HepG2 (cell line): Measurements from ENCODE around the gene FBH1. TPM values are rescaled to one million over a fixed set of nuclear protein-coding genes. Genes with fewer than 3 reads are reported as not detected.

Experiments
- ADNP ChIP-seq: sonication (generic); formaldehyde crosslinking; IDR thresholded peaks from 2 replicates; pipeline ENCODE4 v1.4.0; 2020; ENCODE audit warnings: missing genetic modification reagents
- CBX1 ChIP-seq: IDR thresholded peaks from one replicate; pipeline ENCODE4 v1.6.1; 2016; ENCODE audit warnings: antibody characterized with exemption, low read depth
- E2F5 ChIP-seq: sonication (generic); formaldehyde crosslinking; conservative IDR thresholded peaks from 2 replicates; pipeline ENCODE4 v1.4.0; 2020; ENCODE audit warnings: missing genetic modification reagents
- MAX ChIP-seq: IDR thresholded peaks from 2 replicates; pipeline ENCODE4 v1.6.1; 2012; ENCODE audit warnings: inconsistent platforms
- MLXIP ChIP-seq: sonication (generic); formaldehyde crosslinking; IDR thresholded peaks from 2 replicates; pipeline ENCODE4 v1.9.0; 2021; ENCODE audit warnings: missing genetic modification reagents, borderline replicate concordance
- MZF1 ChIP-seq: sonication (generic); formaldehyde crosslinking; IDR thresholded peaks from 2 replicates; pipeline ENCODE4 v1.8.1; 2023; ENCODE audit warnings: mild to moderate bottlenecking, missing genetic modification reagents, borderline replicate concordance
- NCOA2 ChIP-seq: sonication (generic); formaldehyde crosslinking; IDR thresholded peaks from 2 replicates; pipeline ENCODE4 v1.8.0; 2022; ENCODE audit warnings: inconsistent platforms
- PCBP2 ChIP-seq: fragments of 200-400 bp; formaldehyde crosslinking; optimal IDR thresholded peaks from 2 replicates; pipeline ENCODE3; 2018; ENCODE audit warnings: low read length, low read depth; ENCODE audit not compliant: poor library complexity, severe bottlenecking
- POLR2A ChIP-seq, 2 experiments: IDR thresholded peaks; 2 replicates each; pipeline ENCODE4 v1.6.1; 2011; ENCODE audit warnings: low read depth in 2 of 2, low read length in 2 of 2, mild to moderate bottlenecking in 1 of 2, moderate library complexity in 1 of 2; ENCODE audit not compliant: insufficient read depth in 1 of 2
- RFX5 ChIP-seq: IDR thresholded peaks from 2 replicates; pipeline ENCODE4 v1.6.1; 2011; ENCODE audit warnings: low read depth, low read length, improper control_type of control experiment
- SMAD3 ChIP-seq: sonication (generic); formaldehyde crosslinking; IDR thresholded peaks from 2 replicates; pipeline ENCODE4 v1.4.0; 2020; ENCODE audit warnings: missing genetic modification reagents
- SP5 ChIP-seq: IDR thresholded peaks from 2 replicates; pipeline ENCODE4 v1.6.1; 2016; ENCODE audit warnings: low read depth, borderline replicate concordance
- TMF1 ChIP-seq: sonication (generic); formaldehyde crosslinking; IDR thresholded peaks from 2 replicates; pipeline ENCODE4 v1.8.1; 2022; ENCODE audit warnings: low read depth, missing genetic modification reagents
- XBP1 ChIP-seq: sonication (generic); formaldehyde crosslinking; IDR thresholded peaks from 2 replicates; pipeline ENCODE4 v1.5.0; 2020; ENCODE audit warnings: missing genetic modification reagents
- ZBED4 ChIP-seq: sonication (generic); formaldehyde crosslinking; IDR thresholded peaks from 2 replicates; pipeline ENCODE4 v1.4.0; 2020; ENCODE audit warnings: missing genetic modification reagents, borderline replicate concordance
- ZFAT ChIP-seq: sonication (generic); formaldehyde crosslinking; conservative IDR thresholded peaks from 2 replicates; pipeline ENCODE4 v1.8.1; 2023; ENCODE audit warnings: missing genetic modification reagents, inconsistent platforms
- ZMAT3 ChIP-seq: sonication (generic); formaldehyde crosslinking; conservative IDR thresholded peaks from 2 replicates; pipeline ENCODE4 v1.7.0; 2021; ENCODE audit warnings: missing genetic modification reagents
- ZNF124 ChIP-seq: sonication (generic); formaldehyde crosslinking; IDR thresholded peaks from 2 replicates; pipeline ENCODE4 v1.4.0; 2020; ENCODE audit warnings: missing genetic modification reagents
- ZNF234 ChIP-seq: sonication (generic); formaldehyde crosslinking; conservative IDR thresholded peaks from 2 replicates; pipeline ENCODE4 v1.5.1; 2020; ENCODE audit warnings: mild to moderate bottlenecking, missing genetic modification reagents
- ZNF331 ChIP-seq: sonication (generic); formaldehyde crosslinking; IDR thresholded peaks from 2 replicates; pipeline ENCODE4 v1.4.0; 2020; ENCODE audit warnings: missing genetic modification reagents
- ZNF572 ChIP-seq: sonication (generic); formaldehyde crosslinking; IDR thresholded peaks from 2 replicates; pipeline ENCODE4 v1.5.1; 2020; ENCODE audit warnings: mild to moderate bottlenecking, missing genetic modification reagents
- ZNF614 ChIP-seq: IDR thresholded peaks from 2 replicates; pipeline ENCODE4 v1.6.1; 2018; ENCODE audit warnings: missing biosample characterization, missing genetic modification reagents, inconsistent platforms, borderline replicate concordance
- polyA plus RNA-seq, 8 experiments: library from polyadenylated mRNA; depleted of rRNA in 3 of 8; stranded (reverse) in 7 of 8; unstranded in 1 of 8; fragments of >200 nt; fragmentation: Illumina TruSeq in 4 of 8; extraction: Trizol in 4 of 8; gene quantifications; 2 replicates each; pipeline versions ENCODE4 v1.2.1 to v1.2.3, GENCODE V29; 2011 to 2016; ENCODE audit warnings: low read depth in 4 of 8, missing spikeins in 1 of 8, mixed read lengths in 1 of 8; ENCODE audit not compliant: insufficient read depth in 1 of 8
- total RNA-seq, 5 experiments: library from RNA; depleted of rRNA; stranded (reverse); fragments of >200 nt; fragmentation: Illumina TruSeq; extraction: Trizol; gene quantifications; 2 replicates each; pipeline ENCODE4 v1.2.3, GENCODE V29; 2016; ENCODE audit warnings: low read depth in 1 of 5

FBH1 gene
- total and polyA plus RNA-seq, 2 of the 13 experiments (the other 11 are each of a cell fraction or from before 2014, with no cell fraction given): 48.8 to 60.3 TPM

GRCh38 chr10:5888843-5889623 is 1.0 kb upstream of the FBH1 start (continued):
- 0 out of 2 replicates have a peak, but pooled peaks have one; percentile 26 for TF ChIP-seq ZNF331 (CRISPR knock-in tag)
- no peak for TF ChIP-seq SP5
- TF ChIP-seq ZMAT3 (CRISPR knock-in tag): no peak
- TF ChIP-seq E2F5 (CRISPR knock-in tag): no peak
- no peak for TF ChIP-seq ZBED4
- TF ChIP-seq RFX5: no peak
- TF ChIP-seq MLXIP (CRISPR knock-in tag): no peak
- TF ChIP-seq SMAD3: no peak
- peak; percentile 10; the same call in 1 of the 2 replicates for TF ChIP-seq ZNF234 (CRISPR knock-in tag)
- no peak for TF ChIP-seq PCBP2
- no peak for TF ChIP-seq ADNP (CRISPR knock-in tag)
- no peak for TF ChIP-seq ZNF124 (CRISPR knock-in tag)
- TF ChIP-seq ZNF614 (CRISPR knock-in tag): no peak
- no peak for TF ChIP-seq NCOA2 (CRISPR knock-in tag)
- TF ChIP-seq POLR2A (IDR thresholded peaks at IDR 0.05; ENCODE audit: insufficient read depth in 1 of 2, low read depth in 2 of 2, low read length in 2 of 2): peak; percentile 46 to 67; a peak in 3 of 4 replicates
- TF ChIP-seq ZNF572 (CRISPR knock-in tag): no peak
- TF ChIP-seq MAX: 0 out of 2 replicates have a peak, but pooled peaks have one; percentile 31
- TF ChIP-seq MZF1 (CRISPR knock-in tag): no peak
- TF ChIP-seq CBX1: no peak
- TF ChIP-seq XBP1 (CRISPR knock-in tag): no peak
- TF ChIP-seq ZFAT (CRISPR knock-in tag): 0 out of 2 replicates have a peak, but pooled peaks have one; percentile 41
- TF ChIP-seq TMF1 (CRISPR knock-in tag): no peak
